Natural killer cell (primary cell): ENCODE results near the gene CBX5. TPM values are rescaled to one million over a fixed set of nuclear protein-coding genes. Genes with fewer than 3 reads are reported as not detected.

ENCODE experiments used
- ATAC-seq, 3 donors: fragments of 150-1000 bp in 2 of 3; fragments of 200-7000 bp in 1 of 3; cut with Tn5 transposase; 1 replicate in 1 of 3; 2 replicates in 2 of 3; pipeline ENCODE4 v1.10.0; 2021; ENCODE audit warnings: mild to moderate bottlenecking in 2 of 3, moderate library complexity in 2 of 3
- DNase-seq, 2 donors: peaks; one replicate each; pipeline versions ENCODE4 v3.0.0 to v3.0.0-alpha.2; 2013 to 2021; ENCODE audit warnings: mixed read lengths in 1 of 2
- H3K27ac ChIP-seq: one replicate; pipeline ENCODE4 v1.5.1; 2013; ENCODE audit warnings: mild to moderate bottlenecking, low read length
- H3K27me3 ChIP-seq: one replicate; pipeline ENCODE4 v1.6.1; 2013; ENCODE audit warnings: low read length; ENCODE audit not compliant: control insufficient read depth, insufficient read depth
- H3K36me3 ChIP-seq: one replicate; pipeline ENCODE4 v1.6.1; 2013; ENCODE audit warnings: low read length; ENCODE audit not compliant: control insufficient read depth, insufficient read depth
- H3K4me1 ChIP-seq: one replicate; pipeline ENCODE4 v1.6.1; 2013; ENCODE audit warnings: low read length; ENCODE audit not compliant: control insufficient read depth, insufficient read depth
- H3K4me3 ChIP-seq: one replicate; pipeline ENCODE4 v1.5.1; 2013; ENCODE audit warnings: low read length
- H3K9me3 ChIP-seq: one replicate; pipeline ENCODE4 v1.6.1; 2013; ENCODE audit warnings: low read length; ENCODE audit not compliant: control insufficient read depth, insufficient read depth
- H3K27ac Mint-ChIP-seq, 2 donors: one replicate each; pipeline ENCODE4 v1.8.0; 2022; ENCODE audit warnings: mild to moderate bottlenecking in 2 of 2, mixed read lengths in 2 of 2, moderate library complexity in 1 of 2
- H3K27me3 Mint-ChIP-seq, 2 donors: one replicate each; pipeline ENCODE4 v1.8.0; 2022; ENCODE audit warnings: low read depth in 2 of 2, mixed read lengths in 2 of 2
- H3K36me3 Mint-ChIP-seq: one replicate; pipeline ENCODE4 v1.8.0; 2022; ENCODE audit warnings: mixed read lengths
- H3K4me1 Mint-ChIP-seq, 2 donors: one replicate each; pipeline ENCODE4 v1.8.0; 2022; ENCODE audit warnings: mixed read lengths in 2 of 2
- H3K4me3 Mint-ChIP-seq: one replicate; pipeline ENCODE4 v1.8.0; 2022; ENCODE audit warnings: mild to moderate bottlenecking, moderate library complexity, mixed read lengths
- H3K9me3 Mint-ChIP-seq, 2 donors: one replicate each; pipeline ENCODE4 v1.8.0; 2022; ENCODE audit warnings: mixed read lengths in 2 of 2
- WGBS: methylation state at CpG from one replicate; pipeline ENCODE4 v1.1.7; 2013; ENCODE audit warnings: missing lambda C conversion rate; ENCODE audit not compliant: insufficient coverage; 5-methylcytosine and 5-hydroxymethylcytosine counted together
- intact Hi-C: fragments of 100-400 bp; cut with micrococcal nuclease; formaldehyde crosslinking; loops from one replicate; pipeline ENCODE4 v1.14.2; 2022
- total RNA-seq, 4 donors: library from RNA; stranded (reverse); fragments of 120-200 nt in 1 of 4; gene quantifications; one replicate each; pipeline versions ENCODE4 v1.2.3 to v1.2.4, GENCODE V29; 2013 to 2022
- TF ChIP-seq, protein P1 (sequence below): fragments of 200-600 bp; IDR thresholded peaks from one replicate; pipeline ENCODE4 v1.8.0; 2022; ENCODE audit warnings: antibody characterized with exemption

The CBX5 gene
- total RNA-seq, 3 donors from 2014 or later (not counting 1 experiment from before 2014, with no cell fraction given) = 30.8 to 42.3 (median 36.5) TPM

DNA sequence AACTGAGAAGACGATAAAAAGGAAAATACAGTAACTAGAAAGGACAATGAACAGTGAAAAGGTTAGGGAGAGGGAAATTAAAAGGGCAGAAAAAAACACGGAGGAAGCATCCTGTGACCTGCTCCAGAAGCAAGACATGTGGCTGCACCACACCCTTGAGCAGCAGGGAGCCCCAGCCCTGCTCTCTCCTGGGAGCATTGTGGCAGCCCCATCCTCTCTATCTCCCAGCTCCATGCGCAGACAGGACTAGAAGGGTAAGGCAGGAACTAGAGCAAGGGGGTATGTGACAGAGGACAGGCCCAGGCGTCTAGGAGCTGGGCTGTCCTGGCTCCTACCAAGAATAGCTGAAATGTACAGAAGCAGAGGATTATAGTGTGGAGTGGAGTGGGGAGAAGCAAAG lies 52.5 kb downstream of the CBX5 start:
- H3K4me3 Mint-ChIP-seq = no peak overlapping the region
- intact Hi-C loops = no loop called here
- no peaks in the 10 kb centered on the region for H3K27me3 Mint-ChIP-seq
- H3K27ac Mint-ChIP-seq = no peak overlapping the region
- Histone ChIP-seq H3K4me1 (peaks cover 3% of the 10 kb centered on the region), H3K27ac (no peak overlapping the region), H3K27me3 (no peaks in the 10 kb centered on the region), H3K9me3 (no peaks in the 10 kb centered on the region), H3K36me3 (no peaks in the 10 kb centered on the region), H3K4me3 (no peak overlapping the region)
- no peaks in the 10 kb centered on the region for H3K36me3 Mint-ChIP-seq
- ATAC-seq (no peak), DNase-seq (no peak)
- H3K9me3 Mint-ChIP-seq = no peaks in the 10 kb centered on the region
- no peaks in the 10 kb centered on the region for H3K4me1 Mint-ChIP-seq
- TF ChIP-seq, protein P1, sequence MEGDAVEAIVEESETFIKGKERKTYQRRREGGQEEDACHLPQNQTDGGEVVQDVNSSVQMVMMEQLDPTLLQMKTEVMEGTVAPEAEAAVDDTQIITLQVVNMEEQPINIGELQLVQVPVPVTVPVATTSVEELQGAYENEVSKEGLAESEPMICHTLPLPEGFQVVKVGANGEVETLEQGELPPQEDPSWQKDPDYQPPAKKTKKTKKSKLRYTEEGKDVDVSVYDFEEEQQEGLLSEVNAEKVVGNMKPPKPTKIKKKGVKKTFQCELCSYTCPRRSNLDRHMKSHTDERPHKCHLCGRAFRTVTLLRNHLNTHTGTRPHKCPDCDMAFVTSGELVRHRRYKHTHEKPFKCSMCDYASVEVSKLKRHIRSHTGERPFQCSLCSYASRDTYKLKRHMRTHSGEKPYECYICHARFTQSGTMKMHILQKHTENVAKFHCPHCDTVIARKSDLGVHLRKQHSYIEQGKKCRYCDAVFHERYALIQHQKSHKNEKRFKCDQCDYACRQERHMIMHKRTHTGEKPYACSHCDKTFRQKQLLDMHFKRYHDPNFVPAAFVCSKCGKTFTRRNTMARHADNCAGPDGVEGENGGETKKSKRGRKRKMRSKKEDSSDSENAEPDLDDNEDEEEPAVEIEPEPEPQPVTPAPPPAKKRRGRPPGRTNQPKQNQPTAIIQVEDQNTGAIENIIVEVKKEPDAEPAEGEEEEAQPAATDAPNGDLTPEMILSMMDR = no peak
- WGBS = 61% methylated on average over 4 of the region's 4 CpGs

DNA sequence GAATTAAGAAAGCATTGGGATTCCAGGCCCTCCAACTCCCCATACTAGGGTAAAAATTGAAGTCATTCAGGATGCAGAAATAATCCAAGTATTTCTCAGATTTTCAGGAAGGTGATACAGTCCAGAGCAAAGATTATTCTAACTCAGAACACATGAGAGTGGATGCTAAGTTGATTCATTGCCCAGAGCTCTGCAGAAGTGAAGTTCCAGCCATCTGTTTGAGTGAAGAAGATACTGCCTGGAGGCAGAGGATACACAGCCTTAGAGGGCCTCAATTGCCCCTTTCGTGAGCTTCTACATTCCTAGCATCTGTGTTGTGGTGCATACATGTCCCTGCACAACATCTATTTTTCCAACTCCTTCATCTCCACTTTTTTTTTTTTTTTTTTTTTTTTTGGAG lies 54.3 kb downstream of the CBX5 start:
- TF ChIP-seq, protein P1 = no peak
- ATAC-seq (no peak), DNase-seq (no peak)
- H3K9me3 ChIP-seq = no peaks in the 10 kb centered on the region
- intact Hi-C loops = no loop called here
- Mint-ChIP-seq H3K9me3 (no peaks in the 10 kb centered on the region), H3K4me3 (no peak overlapping the region), H3K27me3 (no peaks in the 10 kb centered on the region), H3K27ac (no peak overlapping the region), H3K4me1 (no peaks in the 10 kb centered on the region), H3K36me3 (no peaks in the 10 kb centered on the region)
- H3K36me3 ChIP-seq = no peaks in the 10 kb centered on the region
- no peak overlapping the region for H3K4me3 ChIP-seq
- no peaks in the 10 kb centered on the region for H3K27me3 ChIP-seq
- 92% methylated on average over 1 of the region's 1 CpG for WGBS
- H3K27ac ChIP-seq = no peak overlapping the region
- peaks cover 3% of the 10 kb centered on the region for H3K4me1 ChIP-seq

DNA sequence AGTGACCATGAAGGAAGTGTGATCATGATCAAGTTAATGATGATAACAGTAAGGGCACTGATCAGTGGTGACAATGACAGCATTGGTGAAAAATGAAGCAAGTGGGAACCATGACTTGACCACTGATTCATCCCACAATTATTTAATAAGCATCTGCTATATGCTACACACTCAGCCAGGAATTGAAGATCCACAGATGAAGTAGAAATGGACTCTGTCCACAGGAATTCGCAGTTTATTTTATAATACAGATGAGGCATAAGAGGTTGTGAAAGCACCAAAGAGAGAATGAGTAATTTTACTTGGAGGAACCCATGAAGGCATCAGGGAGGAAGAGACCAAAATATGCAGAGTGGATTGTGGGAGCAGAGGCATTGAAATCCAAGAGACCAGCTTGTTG lies 57.3 kb downstream of the CBX5 start:
- intact Hi-C loops = no loop called here

More for the DNA sequence above, 57.3 kb downstream of the CBX5 start:
- TF ChIP-seq, protein P1 = no peak
- no peaks in the 10 kb centered on the region for H3K27me3 ChIP-seq
- Mint-ChIP-seq H3K27ac (no peak overlapping the region), H3K27me3 (peaks cover 0 to 6% of the 10 kb centered on the region in 2 donors), H3K36me3 (no peaks in the 10 kb centered on the region), H3K4me3 (no peak overlapping the region), H3K4me1 (peaks cover 0 to 9% of the 10 kb centered on the region in 2 donors), H3K9me3 (no peaks in the 10 kb centered on the region)
- peaks cover 6% of the 10 kb centered on the region for H3K4me1 ChIP-seq
- H3K36me3 ChIP-seq = no peaks in the 10 kb centered on the region
- no peak overlapping the region for H3K27ac ChIP-seq
- ATAC-seq = no peak
- H3K9me3 ChIP-seq = no peaks in the 10 kb centered on the region
- 83% methylated on average over 1 of the region's 1 CpG for WGBS
- no peak for DNase-seq
- H3K4me3 ChIP-seq = no peak overlapping the region
